PC-9 (cell line): Measurements from ENCODE around the gene DOCK9. TPM values are rescaled to one million over a fixed set of nuclear protein-coding genes. Genes with fewer than 3 reads are reported as not detected.

Experiments used
- BruUV-seq: library from RNA; stranded (reverse); fragments of 400-500 nt; replicated peaks from 2 replicates; lab custom pipeline; 2021; lab: Mats Ljungman, UMichigan
- CTCF ChIA-PET: fragments of 300-600 bp; sonication (Branson Sonifier 250); formaldehyde crosslinking; loops from one replicate; lab custom pipeline; 2022; ENCODE audit warnings: antibody characterized with exemption; lab: Charles Lee
- POLR2A ChIA-PET: fragments of 300-600 bp; sonication (Branson Sonifier 250); formaldehyde crosslinking; loops from one replicate; lab custom pipeline; 2022; ENCODE audit warnings: antibody characterized with exemption; ENCODE audit not compliant: unreplicated experiment; lab: Charles Lee
- DNase-seq, 2 experiments: peaks; one replicate each; pipeline versions ENCODE4 v3.0.0 to v3.0.0-alpha.2; 2015 to 2022; ENCODE audit warnings: mixed read lengths in 1 of 2
- H2AFZ ChIP-seq: fragments of 200-600 bp; sonication (generic); 2 replicates; pipeline ENCODE4 v1.8.1; 2017; ENCODE audit warnings: antibody characterized with exemption
- H3F3A ChIP-seq: fragments of 200-600 bp; sonication (generic); 2 replicates; pipeline ENCODE4 v1.8.1; 2017; ENCODE audit warnings: antibody characterized with exemption, mild to moderate bottlenecking, low read depth; ENCODE audit not compliant: insufficient read depth
- H3K27ac ChIP-seq: fragments of 200-600 bp; sonication (generic); 2 replicates; pipeline ENCODE4 v1.6.1; 2016; ENCODE audit warnings: mixed run types
- H3K27me3 ChIP-seq: fragments of 200-600 bp; sonication (generic); 2 replicates; pipeline ENCODE4 v1.6.1; 2016; ENCODE audit warnings: low read depth, mixed run types; ENCODE audit not compliant: insufficient read depth
- H3K36me3 ChIP-seq: fragments of 200-600 bp; sonication (generic); 2 replicates; pipeline ENCODE4 v1.6.1; 2016; ENCODE audit warnings: low read depth, mixed run types
- H3K4me1 ChIP-seq: fragments of 200-600 bp; sonication (generic); replicated peaks from 2 replicates; pipeline ENCODE4 v1.6.1; 2016; ENCODE audit warnings: mixed run types; ENCODE audit not compliant: insufficient read depth
- H3K4me2 ChIP-seq: fragments of 200-600 bp; sonication (generic); 2 replicates; pipeline ENCODE4 v1.6.1; 2017; ENCODE audit warnings: mixed run types
- H3K4me3 ChIP-seq: fragments of 200-600 bp; sonication (generic); 2 replicates; pipeline ENCODE4 v1.6.1; 2016; ENCODE audit warnings: mixed run types
- H3K79me2 ChIP-seq: fragments of 200-600 bp; sonication (generic); 2 replicates; pipeline ENCODE4 v1.6.1; 2017; ENCODE audit warnings: low read depth, mixed run types
- H3K9me2 ChIP-seq: fragments of 200-600 bp; sonication (generic); 2 replicates; pipeline ENCODE4 v1.8.1; 2017; ENCODE audit warnings: mild to moderate bottlenecking; ENCODE audit not compliant: insufficient read depth
- H3K9me3 ChIP-seq: fragments of 200-600 bp; sonication (generic); 2 replicates; pipeline ENCODE4 v1.8.1; 2016; ENCODE audit warnings: low read depth; ENCODE audit not compliant: insufficient read depth
- H4K20me1 ChIP-seq: fragments of 200-600 bp; sonication (generic); 2 replicates; pipeline ENCODE4 v1.8.1; 2017; ENCODE audit not compliant: insufficient read depth
- CTCF ChIP-seq: fragments of 200-600 bp; sonication (generic); conservative IDR thresholded peaks from 2 replicates; pipeline ENCODE4 v1.6.1; 2017; ENCODE audit warnings: mixed run types, antibody characterized with exemption, mild to moderate bottlenecking, moderate library complexity
- EZH2 ChIP-seq: fragments of 200-600 bp; sonication (generic); IDR thresholded peaks from 2 replicates; pipeline ENCODE4 v1.8.0; 2017; ENCODE audit warnings: antibody characterized with exemption, low read depth
- intact Hi-C: fragments of 100-400 bp; cut with micrococcal nuclease; formaldehyde crosslinking; loops from one replicate; pipeline ENCODE4 v1.10.0; 2022; ENCODE audit not compliant: unreplicated experiment
- total RNA-seq: library from RNA; stranded (reverse); gene quantifications from 2 replicates; pipeline ENCODE4 v1.2.3, GENCODE V29; 2021

Gene DOCK9
- total RNA-seq, 1 experiment from 2014 or later, result 69.5 TPM

- Histone ChIP-seq H3K36me3 (no peaks in the 10 kb centered on the region), H3K27ac (no peak overlapping the region), H2AFZ (peak overlapping the region; percentile 15; the same call in 1 of the 2 replicates), H3K4me3 (peak overlapping the region; percentile 25; the same call in 1 of the 2 replicates), H3K4me1 (no peaks in the 10 kb centered on the region), H3K9me3 (no peaks in the 10 kb centered on the region), H3F3A (no peaks in the 10 kb centered on the region), H3K79me2 (no peaks in the 10 kb centered on the region), H3K4me2 (peak overlapping the region; percentile 65), H3K27me3 (peaks cover 3% of the 10 kb centered on the region; the same call in 1 of the 2 replicates), H3K9me2 (no peaks in the 10 kb centered on the region), H4K20me1 (no peaks in the 10 kb centered on the region)
- CTCF ChIA-PET, result interaction anchor here (0.6 to 0.7 kb wide), 3 partner anchors 14 to 625 kb away, joined by 3 to 9 read pairs (median 5); no protein-coding TSS in a partner anchor
- TF ChIP-seq EZH2 (no peak), CTCF (no peak)
- no peak for DNase-seq
- POLR2A ChIA-PET, result no interaction called here
- no TSS peak for BruUV-seq
- intact Hi-C loops, result no loop called here
Measured at GRCh38 chr13:98761986-98762616, 215.8 kb downstream of the DOCK9 start.

GRCh38 chr13:98761126-98761985 is 216.5 kb downstream of the DOCK9 start:
- peak in 1 of 2 experiments; percentile 49 for DNase-seq
- intact Hi-C loops, result no loop called here
- BruUV-seq, result no TSS peak

More at GRCh38 chr13:98761126-98761985, 216.5 kb downstream of the DOCK9 start:
- no peaks in the 10 kb centered on the region for H3K4me1 ChIP-seq
- H3K4me3 ChIP-seq, result peak overlapping the region; percentile 25; the same call in 1 of the 2 replicates
- H3K4me2 ChIP-seq, result peak overlapping the region; percentile 65
- no peak for TF ChIP-seq CTCF
- no peaks in the 10 kb centered on the region for H3K79me2 ChIP-seq
- no peaks in the 10 kb centered on the region; the same call in 1 of the 2 replicates for H3K27me3 ChIP-seq
- H3K36me3 ChIP-seq, result no peaks in the 10 kb centered on the region
- H3K9me3 ChIP-seq, result no peaks in the 10 kb centered on the region
- H4K20me1 ChIP-seq, result no peaks in the 10 kb centered on the region
- no peaks in the 10 kb centered on the region for H3F3A ChIP-seq
- H3K27ac ChIP-seq, result no peak overlapping the region
- peak overlapping the region; percentile 15; the same call in 1 of the 2 replicates for H2AFZ ChIP-seq
- H3K9me2 ChIP-seq, result no peaks in the 10 kb centered on the region
- ChIA-PET POLR2A (interaction anchor here (0.6 kb wide), 1 partner anchor 431 kb away, joined by 3 read pairs; no protein-coding TSS in a partner anchor), CTCF (interaction anchor here (0.6 to 0.7 kb wide), 3 partner anchors 15 to 625 kb away, joined by 3 to 9 read pairs (median 5); no protein-coding TSS in a partner anchor)
